GM23338 (cell line): ENCODE results near the gene RYR1. TPM values are rescaled to one million over a fixed set of nuclear protein-coding genes. Genes with fewer than 3 reads are reported as not detected.

ENCODE experiments used
- ATAC-seq: fragments of 200-7000 bp; cut with Tn5 transposase; 3 replicates; pipeline ENCODE4 v1.9.1; 2020
- DNase-seq: peaks from one replicate; pipeline ENCODE4 v3.0.0-alpha.2; 2015; ENCODE audit warnings: low spot score
- H2AFZ ChIP-seq: fragments of 200-600 bp; sonication (generic); 2 replicates; pipeline ENCODE4 v1.8.0; 2016; ENCODE audit warnings: antibody characterized with exemption, mild to moderate bottlenecking, moderate library complexity
- H3F3A ChIP-seq: fragments of 200-600 bp; sonication (generic); replicated peaks from 2 replicates; pipeline ENCODE4 v1.8.0; 2017; ENCODE audit warnings: antibody characterized with exemption, mixed run types, low read depth
- H3K27ac ChIP-seq: fragments of 200-600 bp; sonication (generic); 2 replicates; pipeline ENCODE4 v1.6.1; 2016; ENCODE audit warnings: low read depth
- H3K27me3 ChIP-seq: fragments of 200-600 bp; sonication (generic); 2 replicates; pipeline ENCODE4 v1.8.0; 2016; ENCODE audit warnings: mild to moderate bottlenecking, mixed run types, moderate library complexity; ENCODE audit not compliant: insufficient read depth
- H3K36me3 ChIP-seq: fragments of 200-600 bp; sonication (generic); 2 replicates; pipeline ENCODE4 v1.8.0; 2016; ENCODE audit warnings: mild to moderate bottlenecking; ENCODE audit not compliant: insufficient read depth
- H3K4me1 ChIP-seq: fragments of 200-600 bp; sonication (generic); 2 replicates; pipeline ENCODE4 v1.8.0; 2016; ENCODE audit warnings: mild to moderate bottlenecking, moderate library complexity; ENCODE audit not compliant: insufficient read depth
- H3K4me2 ChIP-seq: fragments of 200-600 bp; sonication (generic); 2 replicates; pipeline ENCODE4 v1.7.1; 2017; ENCODE audit warnings: mixed run types
- H3K4me3 ChIP-seq: fragments of 200-600 bp; sonication (generic); 2 replicates; pipeline ENCODE4 v1.6.1; 2016; ENCODE audit warnings: mixed run types
- H3K79me2 ChIP-seq: fragments of 200-600 bp; sonication (generic); replicated peaks from 2 replicates; pipeline ENCODE4 v1.8.0; 2017; ENCODE audit warnings: mild to moderate bottlenecking; ENCODE audit not compliant: insufficient read depth
- H3K9me2 ChIP-seq: fragments of 200-600 bp; sonication (generic); 2 replicates; pipeline ENCODE4 v1.8.0; 2017; ENCODE audit not compliant: insufficient read depth
- H4K20me1 ChIP-seq: fragments of 200-600 bp; sonication (generic); replicated peaks from 2 replicates; pipeline ENCODE4 v1.8.0; 2017; ENCODE audit warnings: mild to moderate bottlenecking; ENCODE audit not compliant: insufficient read depth
- H3K27ac Mint-ChIP-seq: 2 replicates; pipeline ENCODE4 v1.8.0; 2020; ENCODE audit warnings: inconsistent platforms, mild to moderate bottlenecking, moderate library complexity, mixed read lengths
- H3K27me3 Mint-ChIP-seq: 3 replicates; pipeline ENCODE4 v1.8.0; 2022; ENCODE audit warnings: low read depth, mild to moderate bottlenecking, moderate library complexity, mixed read lengths, inconsistent platforms; ENCODE audit not compliant: insufficient read depth, poor library complexity
- H3K36me3 Mint-ChIP-seq: 3 replicates; pipeline ENCODE4 v1.8.0; 2021; ENCODE audit warnings: low read depth, mild to moderate bottlenecking, inconsistent platforms, moderate library complexity, mixed read lengths
- H3K4me1 Mint-ChIP-seq: 3 replicates; pipeline ENCODE4 v1.8.0; 2020; ENCODE audit warnings: mild to moderate bottlenecking, inconsistent platforms, mixed read lengths
- H3K4me3 Mint-ChIP-seq: 3 replicates; pipeline ENCODE4 v1.8.0; 2021; ENCODE audit warnings: moderate library complexity, mild to moderate bottlenecking, inconsistent platforms, mixed read lengths
- H3K9me3 Mint-ChIP-seq: 3 replicates; pipeline ENCODE4 v1.8.0; 2020; ENCODE audit warnings: moderate library complexity, mild to moderate bottlenecking, inconsistent platforms, mixed read lengths
- CREB1 ChIP-seq: fragments of 250-450 bp; sonication (Bioruptor Pico); IDR thresholded peaks from 2 replicates; pipeline ENCODE4 v1.5.0; 2020; ENCODE audit warnings: low read depth, mild to moderate bottlenecking, moderate library complexity
- EZH2 ChIP-seq: fragments of 200-600 bp; sonication (generic); IDR thresholded peaks from one replicate; pipeline ENCODE4 v1.8.0; 2017; ENCODE audit warnings: antibody characterized with exemption, mild to moderate bottlenecking, low read depth; ENCODE audit not compliant: unreplicated experiment
- EZH2phosphoT487 ChIP-seq: fragments of 200-600 bp; sonication (generic); IDR thresholded peaks from one replicate; pipeline ENCODE4 v1.8.1; 2018; ENCODE audit warnings: antibody characterized with exemption; ENCODE audit not compliant: unreplicated experiment
- POLR2AphosphoS5 ChIP-seq: IDR thresholded peaks from 2 replicates; pipeline ENCODE4 v1.6.1; 2016; ENCODE audit warnings: antibody characterized with exemption, low read depth
- STAT1 ChIP-seq: IDR thresholded peaks from one replicate; pipeline ENCODE4 v1.6.1; 2016; ENCODE audit warnings: antibody characterized with exemption; ENCODE audit not compliant: unreplicated experiment
- ZNF114 ChIP-seq: fragments of 250-450 bp; sonication (Bioruptor Pico); IDR thresholded peaks from 2 replicates; pipeline ENCODE4 v1.5.0; 2020; ENCODE audit warnings: mild to moderate bottlenecking, moderate library complexity
- polyA plus RNA-seq: library from polyadenylated mRNA; unstranded; fragments of >200 nt; fragmentation: Nextera tagmentation; extraction: Ambion mirVana; gene quantifications from 2 replicates; pipeline ENCODE4 v1.2.1, GENCODE V29; 2016
- total RNA-seq: library from RNA; depleted of rRNA; stranded (reverse); fragments of >200 nt; shearing (Covaris generic); gene quantifications from 2 replicates; pipeline ENCODE4 v1.2.3, GENCODE V29; 2014
- TF ChIP-seq, protein P1 (sequence below): IDR thresholded peaks from one replicate; pipeline ENCODE4 v1.6.1; 2018; ENCODE audit warnings: antibody characterized with exemption; ENCODE audit not compliant: unreplicated experiment
- TF ChIP-seq, protein P2 (sequence below), 2 experiments: fragments of 200-600 bp in 1 of 2; sonication (generic) in 1 of 2; conservative IDR thresholded peaks; 2 replicates each; pipeline versions ENCODE4 v1.5.1 to v1.6.1; 2016 to 2017; ENCODE audit warnings: antibody characterized with exemption in 2 of 2, low read depth in 2 of 2, mild to moderate bottlenecking in 2 of 2, moderate library complexity in 1 of 2

The RYR1 gene
- total and polyA plus RNA-seq, 2 experiments from 2014 or later, result 4.0 to 26.7 TPM

DNA sequence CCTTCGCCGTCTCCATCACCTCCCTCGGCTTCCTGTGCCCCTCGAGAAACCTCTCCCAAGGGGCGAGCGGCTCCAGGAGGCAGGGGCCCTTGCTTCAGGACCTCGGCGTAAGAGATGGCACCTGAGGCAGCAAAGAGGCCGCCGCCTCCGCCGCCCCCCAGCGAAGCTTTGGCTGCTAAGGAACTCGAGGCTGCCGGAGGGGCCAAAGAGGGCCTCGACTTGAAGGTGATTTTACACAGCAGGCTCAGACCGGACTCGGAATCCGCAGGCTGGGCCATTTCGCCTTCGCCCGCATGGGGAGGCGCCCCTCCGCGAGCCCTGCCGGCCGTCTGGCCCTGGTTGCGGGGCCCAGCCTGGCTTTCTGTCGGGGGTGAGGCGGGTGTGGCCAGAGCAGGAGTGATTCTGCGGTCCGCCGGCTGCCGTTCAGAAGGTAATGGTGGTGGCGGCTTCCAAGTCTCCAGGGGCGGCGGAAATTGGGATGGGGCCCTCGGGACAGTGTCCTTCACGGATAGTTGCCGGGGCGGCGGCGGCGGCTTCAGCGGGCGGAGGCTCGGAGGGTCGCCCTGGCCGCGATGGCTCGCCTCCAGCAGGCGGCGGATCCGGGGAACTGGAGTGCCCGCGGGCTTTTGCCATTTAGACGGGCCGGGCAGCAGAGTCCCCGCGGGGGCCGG lies 47.1 kb upstream of the RYR1 start:
- peaks cover 36% of the 10 kb centered on the region for H3K36me3 Mint-ChIP-seq
- peaks cover 6% of the 10 kb centered on the region for H3K4me1 ChIP-seq
- H3K27ac Mint-ChIP-seq, result no peak overlapping the region
- H3K27ac ChIP-seq, result no peak overlapping the region
- H3K9me3 Mint-ChIP-seq, result no peaks in the 10 kb centered on the region; the same call in 2 of the 3 replicates
- peaks cover 41% of the 10 kb centered on the region for H3K27me3 Mint-ChIP-seq
- TF ChIP-seq STAT1 (no peak), EZH2 (peak; percentile 22), CREB1 (CRISPR knock-in tag) (no peak), EZH2phosphoT487 (no peak)
- TF ChIP-seq, protein P1, sequence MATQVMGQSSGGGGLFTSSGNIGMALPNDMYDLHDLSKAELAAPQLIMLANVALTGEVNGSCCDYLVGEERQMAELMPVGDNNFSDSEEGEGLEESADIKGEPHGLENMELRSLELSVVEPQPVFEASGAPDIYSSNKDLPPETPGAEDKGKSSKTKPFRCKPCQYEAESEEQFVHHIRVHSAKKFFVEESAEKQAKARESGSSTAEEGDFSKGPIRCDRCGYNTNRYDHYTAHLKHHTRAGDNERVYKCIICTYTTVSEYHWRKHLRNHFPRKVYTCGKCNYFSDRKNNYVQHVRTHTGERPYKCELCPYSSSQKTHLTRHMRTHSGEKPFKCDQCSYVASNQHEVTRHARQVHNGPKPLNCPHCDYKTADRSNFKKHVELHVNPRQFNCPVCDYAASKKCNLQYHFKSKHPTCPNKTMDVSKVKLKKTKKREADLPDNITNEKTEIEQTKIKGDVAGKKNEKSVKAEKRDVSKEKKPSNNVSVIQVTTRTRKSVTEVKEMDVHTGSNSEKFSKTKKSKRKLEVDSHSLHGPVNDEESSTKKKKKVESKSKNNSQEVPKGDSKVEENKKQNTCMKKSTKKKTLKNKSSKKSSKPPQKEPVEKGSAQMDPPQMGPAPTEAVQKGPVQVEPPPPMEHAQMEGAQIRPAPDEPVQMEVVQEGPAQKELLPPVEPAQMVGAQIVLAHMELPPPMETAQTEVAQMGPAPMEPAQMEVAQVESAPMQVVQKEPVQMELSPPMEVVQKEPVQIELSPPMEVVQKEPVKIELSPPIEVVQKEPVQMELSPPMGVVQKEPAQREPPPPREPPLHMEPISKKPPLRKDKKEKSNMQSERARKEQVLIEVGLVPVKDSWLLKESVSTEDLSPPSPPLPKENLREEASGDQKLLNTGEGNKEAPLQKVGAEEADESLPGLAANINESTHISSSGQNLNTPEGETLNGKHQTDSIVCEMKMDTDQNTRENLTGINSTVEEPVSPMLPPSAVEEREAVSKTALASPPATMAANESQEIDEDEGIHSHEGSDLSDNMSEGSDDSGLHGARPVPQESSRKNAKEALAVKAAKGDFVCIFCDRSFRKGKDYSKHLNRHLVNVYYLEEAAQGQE, result no peak
- peak overlapping the region; percentile 79 for H2AFZ ChIP-seq
- peak overlapping the region; percentile 86; the same call in 2 of the 3 replicates for H3K4me3 Mint-ChIP-seq
- peaks cover 7% of the 10 kb centered on the region for H4K20me1 ChIP-seq
- peaks cover 15% of the 10 kb centered on the region for H3F3A ChIP-seq
- peaks cover 7% of the 10 kb centered on the region for H3K36me3 ChIP-seq
- H3K4me1 Mint-ChIP-seq, result peaks cover 30% of the 10 kb centered on the region
- ATAC-seq, result no peak
- peaks cover 24% of the 10 kb centered on the region for H3K27me3 ChIP-seq
- H3K79me2 ChIP-seq, result peaks cover 8% of the 10 kb centered on the region
- peak overlapping the region; percentile 95 for H3K4me2 ChIP-seq
- no peaks in the 10 kb centered on the region for H3K9me2 ChIP-seq
- DNase-seq, result peak; percentile 35
- H3K4me3 ChIP-seq, result peak overlapping the region; percentile 96

DNA sequence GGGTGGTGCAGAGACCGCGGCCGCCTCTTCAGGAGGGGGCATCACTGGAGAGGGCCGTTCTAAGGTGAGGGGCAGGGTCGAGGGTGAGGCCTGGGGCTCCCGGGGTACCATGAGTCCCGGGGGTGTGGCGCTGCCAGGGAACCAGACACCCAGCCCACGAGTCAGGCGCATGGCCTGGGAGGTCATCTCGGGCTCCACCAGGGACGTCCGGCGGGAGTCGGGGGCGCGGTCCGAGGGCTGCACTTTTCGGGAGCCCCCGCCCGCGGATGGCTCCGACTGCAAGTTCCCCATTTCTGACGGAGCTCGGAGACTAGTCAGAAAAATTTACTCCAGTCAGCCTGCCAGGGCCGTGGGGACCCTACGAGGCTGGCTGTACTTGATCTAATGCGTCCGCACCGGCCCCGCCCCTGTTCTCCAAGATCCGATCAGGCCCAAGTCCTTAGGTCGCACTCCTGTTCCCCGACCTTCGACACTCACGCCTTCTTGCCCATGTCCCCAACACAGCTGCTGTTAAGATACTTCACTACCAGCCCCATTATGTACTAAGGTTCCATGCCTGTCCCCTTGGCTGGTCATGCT lies 46.4 kb upstream of the RYR1 start:
- TF ChIP-seq POLR2AphosphoS5 (0 out of 2 replicates have a peak, but pooled peaks have one; percentile 8), ZNF114 (CRISPR knock-in tag) (no peak), EZH2phosphoT487 (no peak), STAT1 (no peak)
- TF ChIP-seq, protein P2, sequence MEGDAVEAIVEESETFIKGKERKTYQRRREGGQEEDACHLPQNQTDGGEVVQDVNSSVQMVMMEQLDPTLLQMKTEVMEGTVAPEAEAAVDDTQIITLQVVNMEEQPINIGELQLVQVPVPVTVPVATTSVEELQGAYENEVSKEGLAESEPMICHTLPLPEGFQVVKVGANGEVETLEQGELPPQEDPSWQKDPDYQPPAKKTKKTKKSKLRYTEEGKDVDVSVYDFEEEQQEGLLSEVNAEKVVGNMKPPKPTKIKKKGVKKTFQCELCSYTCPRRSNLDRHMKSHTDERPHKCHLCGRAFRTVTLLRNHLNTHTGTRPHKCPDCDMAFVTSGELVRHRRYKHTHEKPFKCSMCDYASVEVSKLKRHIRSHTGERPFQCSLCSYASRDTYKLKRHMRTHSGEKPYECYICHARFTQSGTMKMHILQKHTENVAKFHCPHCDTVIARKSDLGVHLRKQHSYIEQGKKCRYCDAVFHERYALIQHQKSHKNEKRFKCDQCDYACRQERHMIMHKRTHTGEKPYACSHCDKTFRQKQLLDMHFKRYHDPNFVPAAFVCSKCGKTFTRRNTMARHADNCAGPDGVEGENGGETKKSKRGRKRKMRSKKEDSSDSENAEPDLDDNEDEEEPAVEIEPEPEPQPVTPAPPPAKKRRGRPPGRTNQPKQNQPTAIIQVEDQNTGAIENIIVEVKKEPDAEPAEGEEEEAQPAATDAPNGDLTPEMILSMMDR (conservative IDR thresholded peaks at IDR 0.05; ENCODE audit: low read depth in 2 of 2), result no peak
- H3K4me1 ChIP-seq, result peaks cover 6% of the 10 kb centered on the region
- Mint-ChIP-seq H3K4me1 (peaks cover 37% of the 10 kb centered on the region), H3K9me3 (no peaks in the 10 kb centered on the region; the same call in 2 of the 3 replicates), H3K4me3 (peak overlapping the region; percentile 86), H3K27me3 (peaks cover 43% of the 10 kb centered on the region), H3K27ac (peak overlapping the region; percentile 36), H3K36me3 (peaks cover 36% of the 10 kb centered on the region)
- DNase-seq (no peak), ATAC-seq (peak; percentile 0)
- no peaks in the 10 kb centered on the region for H3K9me2 ChIP-seq
- peaks cover 10% of the 10 kb centered on the region for H3K79me2 ChIP-seq
- H2AFZ ChIP-seq, result peak overlapping the region; percentile 79
- peak overlapping the region; percentile 96 for H3K4me3 ChIP-seq
- H4K20me1 ChIP-seq, result peaks cover 7% of the 10 kb centered on the region
- no peak overlapping the region for H3K27ac ChIP-seq
- peaks cover 15% of the 10 kb centered on the region for H3F3A ChIP-seq
- H3K27me3 ChIP-seq, result peaks cover 24% of the 10 kb centered on the region
- peak overlapping the region; percentile 95 for H3K4me2 ChIP-seq
- peaks cover 4% of the 10 kb centered on the region for H3K36me3 ChIP-seq
